Naive thymus-derived CD4-positive, alpha-beta T cell (primary cell): Measurements from ENCODE around the gene ATG7. TPM values are rescaled to one million over a fixed set of nuclear protein-coding genes. Genes with fewer than 3 reads are reported as not detected.

ENCODE experiments used
- ATAC-seq: fragments of 150-1000 bp; cut with Tn5 transposase; 2 replicates; pipeline ENCODE4 v1.10.0; 2021; ENCODE audit warnings: mild to moderate bottlenecking, moderate library complexity
- CTCF ChIA-PET: fragments of 350-600 bp; sonication (Branson Sonifier 250); formaldehyde crosslinking; loops from one replicate; lab custom pipeline; 2021; ENCODE audit warnings: antibody characterized with exemption; lab: Charles Lee
- POLR2A ChIA-PET: fragments of 350-600 bp; sonication (Branson Sonifier 250); formaldehyde crosslinking; loops from one replicate; lab custom pipeline; 2021; ENCODE audit warnings: antibody characterized with exemption, inconsistent platforms; lab: Charles Lee
- DNase-seq, 9 donors: peaks; one replicate each; pipeline versions ENCODE4 v3.0.0 to v3.0.0-alpha.2; 2020 to 2022; ENCODE audit warnings: mixed read lengths in 1 of 9
- H3K27ac ChIP-seq: one replicate; pipeline ENCODE4 v1.7.0; 2013; ENCODE audit warnings: mild to moderate bottlenecking, low read depth, low read length, moderate library complexity
- H3K27me3 ChIP-seq, 2 donors: one replicate each; pipeline ENCODE4 v1.7.0; 2013; ENCODE audit warnings: low read length in 2 of 2, mild to moderate bottlenecking in 2 of 2, moderate library complexity in 2 of 2; ENCODE audit not compliant: control insufficient read depth in 2 of 2, insufficient read depth in 2 of 2
- H3K36me3 ChIP-seq, 3 experiments: 1 replicate in 2 of 3; 2 replicates in 1 of 3; pipeline ENCODE4 v1.7.0; 2013; ENCODE audit warnings: low read length in 3 of 3, mild to moderate bottlenecking in 3 of 3, moderate library complexity in 1 of 3; ENCODE audit not compliant: insufficient read depth in 3 of 3, control insufficient read depth in 2 of 3
- H3K4me1 ChIP-seq, 2 donors: one replicate each; pipeline ENCODE4 v1.7.0; 2013; ENCODE audit warnings: low read length in 2 of 2, mild to moderate bottlenecking in 2 of 2, moderate library complexity in 1 of 2; ENCODE audit not compliant: control insufficient read depth in 2 of 2, insufficient read depth in 2 of 2
- H3K4me3 ChIP-seq: 2 replicates; pipeline ENCODE4 v1.7.0; 2013; ENCODE audit warnings: mild to moderate bottlenecking, low read length
- H3K9me3 ChIP-seq, 3 experiments: 1 replicate in 2 of 3; 2 replicates in 1 of 3; pipeline ENCODE4 v1.7.0; 2013; ENCODE audit warnings: low read length in 3 of 3; ENCODE audit not compliant: control insufficient read depth in 2 of 3
- H3K27ac Mint-ChIP-seq, 9 donors: one replicate each; pipeline ENCODE4 v1.8.0; 2020 to 2022; ENCODE audit warnings: mixed read lengths in 9 of 9, mild to moderate bottlenecking in 8 of 9, moderate library complexity in 5 of 9, inconsistent platforms in 2 of 9
- H3K27me3 Mint-ChIP-seq, 5 donors: one replicate each; pipeline ENCODE4 v1.8.0; 2021 to 2022; ENCODE audit warnings: mixed read lengths in 5 of 5, mild to moderate bottlenecking in 1 of 5
- H3K36me3 Mint-ChIP-seq, 5 donors: one replicate each; pipeline ENCODE4 v1.8.0; 2020 to 2022; ENCODE audit warnings: mixed read lengths in 5 of 5, mild to moderate bottlenecking in 3 of 5, inconsistent platforms in 1 of 5
- H3K4me1 Mint-ChIP-seq, 7 donors: one replicate each; pipeline ENCODE4 v1.8.0; 2020 to 2022; ENCODE audit warnings: mixed read lengths in 7 of 7, mild to moderate bottlenecking in 3 of 7, inconsistent platforms in 1 of 7
- H3K4me3 Mint-ChIP-seq, 10 donors: one replicate each; pipeline ENCODE4 v1.8.0; 2020 to 2022; ENCODE audit warnings: mild to moderate bottlenecking in 10 of 10, mixed read lengths in 10 of 10, moderate library complexity in 6 of 10, inconsistent platforms in 2 of 10
- H3K9me3 Mint-ChIP-seq, 11 donors: one replicate each; pipeline ENCODE4 v1.8.0; 2020 to 2022; ENCODE audit warnings: mixed read lengths in 11 of 11, mild to moderate bottlenecking in 4 of 11, inconsistent platforms in 1 of 11, moderate library complexity in 1 of 11
- intact Hi-C, 2 donors: fragments of 100-400 bp; cut with micrococcal nuclease; formaldehyde crosslinking; loops; one replicate each; pipeline ENCODE4 v1.15.1; 2023
- polyA plus RNA-seq, 2 donors: library from polyadenylated mRNA; unstranded; fragments of 300-500 nt; fragmentation: Illumina TruSeq; gene quantifications; one replicate each; pipeline ENCODE4 v1.2.3, GENCODE V29; 2021
- total RNA-seq, 6 experiments: library from RNA in 5 of 6; stranded (reverse) in 5 of 6; gene quantifications; 1 replicate in 5 of 6; 2 replicates in 1 of 6; pipeline ENCODE4 v1.2.3 and lab custom pipeline; 2021 to 2026

Gene ATG7
- total and polyA plus RNA-seq, 7 experiments from 2014 or later: 12.0 to 80.3 (median 33.6) TPM

DNA sequence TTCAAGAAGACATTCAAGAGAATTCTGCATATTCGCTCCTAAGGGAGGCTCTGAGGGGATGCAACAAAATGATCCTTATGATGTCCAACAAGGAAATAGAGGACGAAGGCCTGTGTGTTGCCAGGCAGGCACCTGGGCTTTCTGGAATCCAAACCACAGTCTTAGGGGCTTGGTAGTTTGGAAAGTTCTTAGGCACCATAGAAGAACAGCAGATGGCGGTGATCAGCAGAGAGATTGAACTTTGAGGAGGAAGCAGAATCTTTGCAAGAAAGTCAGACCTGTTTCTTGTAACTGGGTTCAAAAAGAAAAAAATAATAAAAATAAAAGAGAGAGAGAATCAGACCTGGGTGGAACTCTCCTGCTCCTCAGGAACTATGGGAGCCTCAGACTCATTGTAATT lies 11.7 kb upstream of the ATG7 start:
- Histone ChIP-seq H3K4me1 (no peaks in the 10 kb centered on the region), H3K4me3 (no peak overlapping the region), H3K36me3 (no peaks in the 10 kb centered on the region), H3K9me3 (no peaks in the 10 kb centered on the region), H3K27me3 (no peaks in the 10 kb centered on the region), H3K27ac (no peak overlapping the region)
- Mint-ChIP-seq H3K27me3 (peaks cover 0 to 14% (median 0%) of the 10 kb centered on the region in 5 donors), H3K36me3 (no peaks in the 10 kb centered on the region), H3K4me1 (no peaks in the 10 kb centered on the region), H3K9me3 (no peaks in the 10 kb centered on the region), H3K4me3 (no peak overlapping the region), H3K27ac (no peak overlapping the region)
- DNase-seq (no peak), ATAC-seq (no peak)
- ChIA-PET POLR2A (no interaction called here), CTCF (no interaction called here)
- intact Hi-C loops: no loop called here

GRCh38 chr3:11269007-11269406 lies 3.2 kb upstream of the ATG7 start:
- peaks cover 0 to 8% (median 0%) of the 10 kb centered on the region in 5 donors for H3K36me3 Mint-ChIP-seq
- no peak overlapping the region for H3K4me3 Mint-ChIP-seq
- peaks cover 0 to 5% (median 0%) of the 10 kb centered on the region in 11 donors for H3K9me3 Mint-ChIP-seq
- H3K9me3 ChIP-seq: no peaks in the 10 kb centered on the region
- DNase-seq (no peak), ATAC-seq (no peak)
- no peak overlapping the region for H3K4me3 ChIP-seq
- ChIA-PET CTCF (no interaction called here), POLR2A (no interaction called here)
- no peaks in the 10 kb centered on the region for H3K27me3 ChIP-seq
- H3K27me3 Mint-ChIP-seq: peaks cover 0 to 15% (median 4%) of the 10 kb centered on the region in 5 donors
- peaks cover 10 to 17% of the 10 kb centered on the region in 2 donors for H3K4me1 ChIP-seq
- H3K4me1 Mint-ChIP-seq: peaks cover 11 to 25% (median 19%) of the 10 kb centered on the region in 7 donors
- H3K36me3 ChIP-seq: peaks cover 0 to 5% (median 0%) of the 10 kb centered on the region in 3 experiments
- no peak overlapping the region for H3K27ac Mint-ChIP-seq
- no peak overlapping the region for H3K27ac ChIP-seq
- intact Hi-C loops: no loop called here

GRCh38 chr3:11272906-11273574 lies 843 bp downstream of the ATG7 start:
- POLR2A ChIA-PET: interaction anchor here (0.5 to 2.1 kb wide), 9 partner anchors 11 to 574 kb away, joined by 3 to 21 read pairs (median 3); partner anchors contain the start of gene TAMM41
- CTCF ChIA-PET: interaction anchor here (1.3 kb wide), 1 partner anchor 18 kb away, joined by 5 read pairs; no protein-coding TSS in a partner anchor
- H3K9me3 Mint-ChIP-seq: peaks cover 0 to 8% (median 3%) of the 10 kb centered on the region in 11 donors
- Histone ChIP-seq H3K27ac (peak overlapping the region; percentile 92), H3K4me1 (peaks cover 13 to 17% of the 10 kb centered on the region in 2 donors), H3K27me3 (no peaks in the 10 kb centered on the region), H3K4me3 (peak overlapping the region; percentile 79), H3K36me3 (peaks cover 0 to 9% (median 0%) of the 10 kb centered on the region in 3 experiments), H3K9me3 (no peaks in the 10 kb centered on the region)
- peaks cover 0 to 2% (median 0%) of the 10 kb centered on the region in 5 donors for H3K27me3 Mint-ChIP-seq
- H3K27ac Mint-ChIP-seq: peak overlapping the region; percentile 93 to 99 (median 98)
- H3K4me3 Mint-ChIP-seq: peak overlapping the region; percentile 90 to 98 (median 96)
- ATAC-seq (no peak), DNase-seq (peak in 1 of 9 donors; percentile 7)
- peaks cover 10 to 33% (median 30%) of the 10 kb centered on the region in 5 donors for H3K36me3 Mint-ChIP-seq
- intact Hi-C loops: loop anchor here (1.0 to 10.0 kb wide), 12 partner anchors 18 to 1282 kb away; partner anchors contain the start of genes TAMM41 (in 2 of the 2), VGLL4 (in 2 of the 2), FANCD2 (in 1 of the 2) and MKRN2 (in 1 of the 2)
- peaks cover 35 to 58% (median 51%) of the 10 kb centered on the region in 7 donors for H3K4me1 Mint-ChIP-seq

DNA sequence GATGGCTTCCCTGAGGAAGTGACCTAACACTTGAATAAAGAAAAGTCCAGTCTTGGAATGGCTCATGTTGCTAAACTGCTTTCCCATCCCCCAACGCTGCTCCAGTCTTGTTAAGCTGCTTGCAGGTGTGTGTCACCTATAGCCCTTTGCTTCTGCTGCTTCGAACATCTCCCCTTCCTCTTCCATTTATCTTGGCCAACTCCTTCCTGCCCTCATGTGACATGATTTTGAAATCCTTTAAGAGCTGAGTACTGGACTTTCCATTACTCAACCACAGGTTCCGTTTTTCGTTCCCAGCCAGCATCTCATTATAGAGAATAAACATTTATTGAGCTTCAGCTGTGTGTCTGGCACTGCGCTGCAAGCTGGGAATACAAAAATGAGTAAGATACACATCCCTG lies 1.7 kb downstream of the ATG7 start:
- Mint-ChIP-seq H3K4me3 (peak overlapping the region; percentile 90 to 98 (median 96)), H3K27me3 (peaks cover 0 to 2% (median 0%) of the 10 kb centered on the region in 5 donors), H3K27ac (peak overlapping the region in 8 of 9 donors; percentile 42 to 98 (median 95)), H3K36me3 (peaks cover 10 to 35% (median 32%) of the 10 kb centered on the region in 5 donors), H3K9me3 (peaks cover 0 to 8% (median 3%) of the 10 kb centered on the region in 11 donors), H3K4me1 (peaks cover 35 to 64% (median 51%) of the 10 kb centered on the region in 7 donors)
- ChIA-PET CTCF (interaction anchor here (0.6 kb wide), 1 partner anchor 288 kb away, joined by 3 read pairs; no protein-coding TSS in a partner anchor), POLR2A (interaction anchor here (0.6 to 2.1 kb wide), 3 partner anchors 10 to 40 kb away, joined by 3 to 21 read pairs (median 3); no protein-coding TSS in a partner anchor)
- H3K27ac ChIP-seq: no peak overlapping the region
- H3K4me1 ChIP-seq: peaks cover 13 to 17% of the 10 kb centered on the region in 2 donors
- no peak overlapping the region for H3K4me3 ChIP-seq
- DNase-seq: no peak
- no peaks in the 10 kb centered on the region for H3K27me3 ChIP-seq
- H3K36me3 ChIP-seq: peaks cover 0 to 9% (median 0%) of the 10 kb centered on the region in 3 experiments
- intact Hi-C loops: loop anchor here (2.0 to 10.0 kb wide), 6 partner anchors 23 to 1281 kb away; partner anchors contain the start of genes FANCD2 (in 1 of the 2), MKRN2 (in 1 of the 2) and TAMM41 (in 1 of the 2)
- peak; percentile 6 for ATAC-seq
- H3K9me3 ChIP-seq: no peaks in the 10 kb centered on the region

DNA sequence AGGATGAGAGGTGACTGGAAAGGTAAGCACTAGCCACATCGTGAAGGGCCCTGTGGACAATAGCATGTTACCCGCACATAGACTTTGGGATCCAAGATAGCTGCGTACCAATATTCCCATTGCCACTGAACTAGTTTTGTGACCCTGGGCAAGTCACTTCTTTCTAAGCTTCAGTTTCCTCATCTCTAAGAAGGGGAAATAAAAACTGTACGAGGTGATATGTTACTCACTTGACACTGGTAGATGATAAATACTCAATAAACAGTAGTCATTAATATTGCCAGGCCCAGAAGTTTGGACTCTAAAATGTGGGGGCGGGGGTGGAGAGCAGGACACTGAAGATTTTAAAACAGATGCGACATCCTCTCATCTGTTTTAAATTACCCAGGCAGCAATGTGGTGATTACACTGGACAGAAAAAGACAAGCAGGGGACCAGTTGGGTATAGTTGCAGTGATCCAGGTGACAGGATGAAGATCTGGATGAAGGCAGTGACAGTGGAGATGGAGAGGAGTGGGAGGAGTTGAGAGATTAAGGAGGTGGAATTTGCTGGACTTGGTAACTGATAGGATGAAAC lies 2.5 kb downstream of the ATG7 start:
- ChIA-PET CTCF (no interaction called here), POLR2A (interaction anchor here (0.6 to 0.7 kb wide), 2 partner anchors 1011 to 1879 kb away, joined by 3 to 9 read pairs; no protein-coding TSS in a partner anchor)
- Histone ChIP-seq H3K4me3 (no peak overlapping the region), H3K27me3 (no peaks in the 10 kb centered on the region), H3K27ac (no peak overlapping the region), H3K4me1 (peaks cover 13 to 17% of the 10 kb centered on the region in 2 donors), H3K36me3 (peaks cover 0 to 9% (median 0%) of the 10 kb centered on the region in 3 experiments), H3K9me3 (no peaks in the 10 kb centered on the region)
- peaks cover 0 to 2% (median 0%) of the 10 kb centered on the region in 5 donors for H3K27me3 Mint-ChIP-seq
- intact Hi-C loops: loop anchor here (5.0 to 10.0 kb wide), 5 partner anchors 37 to 1280 kb away; partner anchors contain the start of genes FANCD2 (in 1 of the 2), MKRN2 (in 1 of the 2) and TAMM41 (in 1 of the 2)
- H3K4me3 Mint-ChIP-seq: peak overlapping the region in 7 of 10 donors; percentile 22 to 97 (median 34)
- H3K9me3 Mint-ChIP-seq: peaks cover 0 to 8% (median 3%) of the 10 kb centered on the region in 11 donors
- DNase-seq (no peak), ATAC-seq (no peak)
- peak overlapping the region in 6 of 9 donors; percentile 15 to 98 (median 58) for H3K27ac Mint-ChIP-seq
- peaks cover 35 to 66% (median 51%) of the 10 kb centered on the region in 7 donors for H3K4me1 Mint-ChIP-seq
- peaks cover 10 to 35% (median 33%) of the 10 kb centered on the region in 5 donors for H3K36me3 Mint-ChIP-seq

DNA sequence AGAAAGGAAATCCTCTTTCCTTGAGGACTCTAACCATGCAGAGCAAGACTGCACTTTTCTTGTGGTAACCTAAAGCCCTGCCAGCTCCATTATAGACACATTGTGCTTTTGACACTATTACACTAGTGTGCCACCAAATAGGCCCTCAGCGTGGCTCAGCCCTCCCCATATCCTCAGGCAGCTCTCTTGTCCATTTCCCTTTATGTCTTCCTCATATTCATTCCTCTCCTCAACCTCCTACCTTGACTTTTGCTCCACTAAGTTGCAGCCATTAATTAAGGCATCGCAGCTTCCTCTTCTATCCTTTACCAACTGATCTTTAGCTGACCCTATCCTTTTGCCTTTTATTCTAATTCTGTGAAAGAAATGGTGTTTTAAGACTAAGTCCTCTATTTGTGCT lies 3.7 kb downstream of the ATG7 start:
- Histone ChIP-seq H3K27ac (no peak overlapping the region), H3K27me3 (no peaks in the 10 kb centered on the region), H3K4me3 (no peak overlapping the region), H3K9me3 (no peaks in the 10 kb centered on the region), H3K4me1 (peaks cover 13 to 17% of the 10 kb centered on the region in 2 donors), H3K36me3 (peaks cover 0 to 9% (median 3%) of the 10 kb centered on the region in 3 experiments)
- Mint-ChIP-seq H3K4me1 (peaks cover 35 to 68% (median 52%) of the 10 kb centered on the region in 7 donors), H3K4me3 (peak overlapping the region in 4 of 10 donors; percentile 9 to 20 (median 14)), H3K27ac (no peak overlapping the region), H3K9me3 (peaks cover 0 to 8% (median 3%) of the 10 kb centered on the region in 11 donors), H3K27me3 (peaks cover 0 to 2% (median 0%) of the 10 kb centered on the region in 5 donors), H3K36me3 (peaks cover 10 to 37% (median 34%) of the 10 kb centered on the region in 5 donors)
- DNase-seq (no peak), ATAC-seq (no peak)
- POLR2A ChIA-PET: interaction anchor here (1.4 kb wide), 1 partner anchor 12 kb away, joined by 3 read pairs; no protein-coding TSS in a partner anchor
- CTCF ChIA-PET: interaction anchor here (1.0 kb wide), 1 partner anchor 59 kb away, joined by 3 read pairs; no protein-coding TSS in a partner anchor
- intact Hi-C loops: loop anchor here (10.0 kb wide), 3 partner anchors 509 to 1279 kb away; partner anchors contain the start of genes MKRN2 (in 1 of the 2) and TAMM41 (in 1 of the 2)
